Esophagus (tissue), 2 donors: ENCODE data around the gene CYP4F12. TPM values are rescaled to one million over a fixed set of nuclear protein-coding genes. Genes with fewer than 3 reads are reported as not detected.

Source experiments
- H3K27ac ChIP-seq, 2 donors: one replicate each; pipeline ENCODE4 v1.5.1; 2013; ENCODE audit warnings: low read depth in 2 of 2, mild to moderate bottlenecking in 2 of 2, inconsistent platforms in 1 of 2, low read length in 1 of 2, moderate library complexity in 1 of 2
- H3K27me3 ChIP-seq, 2 donors: one replicate each; pipeline ENCODE4 v1.6.1; 2013; ENCODE audit warnings: low read length in 2 of 2, control low read depth in 1 of 2, mild to moderate bottlenecking in 1 of 2; ENCODE audit not compliant: insufficient read depth in 2 of 2, control insufficient read depth in 1 of 2
- H3K36me3 ChIP-seq, 2 donors: one replicate each; pipeline ENCODE4 v1.6.1; 2013; ENCODE audit warnings: low read length in 1 of 2; ENCODE audit not compliant: control insufficient read depth in 2 of 2, insufficient read depth in 2 of 2
- H3K4me1 ChIP-seq, 2 donors: one replicate each; pipeline ENCODE4 v1.6.1; 2013; ENCODE audit warnings: low read length in 1 of 2; ENCODE audit not compliant: control insufficient read depth in 2 of 2, insufficient read depth in 2 of 2
- H3K4me3 ChIP-seq, 2 donors: one replicate each; pipeline ENCODE4 v1.5.1; 2013; ENCODE audit warnings: low read length in 2 of 2, mild to moderate bottlenecking in 2 of 2, low read depth in 1 of 2, moderate library complexity in 1 of 2
- H3K9me3 ChIP-seq, 2 donors: one replicate each; pipeline ENCODE4 v1.6.1; 2013; ENCODE audit warnings: mild to moderate bottlenecking in 2 of 2, low read depth in 1 of 2, low read length in 1 of 2, moderate library complexity in 1 of 2; ENCODE audit not compliant: control insufficient read depth in 2 of 2, insufficient read depth in 1 of 2
- WGBS, 2 donors: extraction: QIAGEN DNeasy Blood & Tissue Kit; methylation state at CpG; one replicate each; pipeline ENCODE4 v1.1.7; 2013; 5-methylcytosine and 5-hydroxymethylcytosine counted together
- polyA plus RNA-seq, 2 donors: library from polyadenylated mRNA; stranded (reverse); fragments of 200-250 nt; gene quantifications; one replicate each; pipeline ENCODE4 v1.2.3, GENCODE V29; 2013
- donor health status: healthy with polysubstance abuse.
- donor health status: Bipolar disorder and iron deficiency.

Gene CYP4F12
- polyA plus RNA-seq, 2 donors: 31.6 to 50.0 TPM

- Histone ChIP-seq H3K36me3 (no peaks in the 10 kb centered on the region), H3K27me3 (no peaks in the 10 kb centered on the region), H3K4me1 (peaks cover 0 to 18% of the 10 kb centered on the region in 2 donors), H3K9me3 (no peaks in the 10 kb centered on the region), H3K4me3 (no peak overlapping the region), H3K27ac (peak overlapping the region in 1 of 2 donors; percentile 40)
- WGBS, 2 donors: 76 to 83% methylated on average over 2 of the region's 2 CpGs
Measured at GRCh38 chr19:15636026-15636425, 36.9 kb upstream of the CYP4F12 start.

- Histone ChIP-seq H3K4me3 (no peak overlapping the region), H3K9me3 (no peaks in the 10 kb centered on the region), H3K27me3 (no peaks in the 10 kb centered on the region), H3K4me1 (peaks cover 8 to 30% of the 10 kb centered on the region in 2 donors), H3K36me3 (peaks cover 0 to 2% of the 10 kb centered on the region in 2 donors), H3K27ac (peak overlapping the region; percentile 84 to 92)
Measured at GRCh38 chr19:15639596-15639995, 33.3 kb upstream of the CYP4F12 start.

- Histone ChIP-seq H3K9me3 (no peaks in the 10 kb centered on the region), H3K27me3 (no peaks in the 10 kb centered on the region), H3K4me1 (peaks cover 8 to 27% of the 10 kb centered on the region in 2 donors), H3K4me3 (peak within 1 kb of the TSS; percentile 17 to 20), H3K27ac (peak within 1 kb of the TSS; percentile 90 to 97), H3K36me3 (peaks cover 0 to 2% of the 10 kb centered on the region in 2 donors)
- WGBS, 2 donors: 33 to 37% methylated on average over 6 of the region's 6 CpGs
Measured at GRCh38 chr19:15640294-15640903, 32.5 kb upstream of the CYP4F12 start, which contains the start of gene CYP4F3. TSS of gene CYP4F3 (plus strand) at chr19:15640897. CDS start at chr19:15641416, 519 bp downstream.

GRCh38 chr19:15640904-15641597 lies 31.8 kb upstream of the CYP4F12 start:
- H3K27me3 ChIP-seq: no peaks in the 10 kb centered on the region
- peak overlapping the region; percentile 13 to 17 for H3K4me3 ChIP-seq
- peaks cover 0 to 2% of the 10 kb centered on the region in 2 donors for H3K36me3 ChIP-seq
- no peaks in the 10 kb centered on the region for H3K9me3 ChIP-seq
- H3K4me1 ChIP-seq: peaks cover 8 to 23% of the 10 kb centered on the region in 2 donors
- WGBS, 2 donors: 61 to 71% methylated on average over 12 of the region's 12 CpGs
- peak overlapping the region; percentile 90 to 97 for H3K27ac ChIP-seq

- H3K4me1 ChIP-seq: peaks cover 8 to 21% of the 10 kb centered on the region in 2 donors
- peaks cover 0 to 2% of the 10 kb centered on the region in 2 donors for H3K36me3 ChIP-seq
- peak overlapping the region; percentile 90 to 97 for H3K27ac ChIP-seq
- H3K9me3 ChIP-seq: no peaks in the 10 kb centered on the region
- peak overlapping the region; percentile 17 to 20 for H3K4me3 ChIP-seq
- H3K27me3 ChIP-seq: no peaks in the 10 kb centered on the region
- 76 to 77% methylated on average over 5 of the region's 5 CpGs for WGBS, 2 donors
Measured at GRCh38 chr19:15641901-15642491, 30.9 kb upstream of the CYP4F12 start.

GRCh38 chr19:15642807-15643206 lies 30.1 kb upstream of the CYP4F12 start:
- H3K36me3 ChIP-seq: peaks cover 2 to 5% of the 10 kb centered on the region in 2 donors
- no peak overlapping the region for H3K27ac ChIP-seq
- no peak overlapping the region for H3K4me3 ChIP-seq
- peaks cover 8 to 21% of the 10 kb centered on the region in 2 donors for H3K4me1 ChIP-seq
- H3K27me3 ChIP-seq: no peaks in the 10 kb centered on the region
- H3K9me3 ChIP-seq: no peaks in the 10 kb centered on the region

GRCh38 chr19:15643387-15643786 lies 29.5 kb upstream of the CYP4F12 start:
- H3K27me3 ChIP-seq: no peaks in the 10 kb centered on the region
- H3K27ac ChIP-seq: no peak overlapping the region
- H3K4me1 ChIP-seq: peaks cover 8 to 21% of the 10 kb centered on the region in 2 donors
- no peak overlapping the region for H3K4me3 ChIP-seq
- 74 to 77% methylated on average over 3 of the region's 3 CpGs for WGBS, 2 donors
- H3K9me3 ChIP-seq: no peaks in the 10 kb centered on the region
- peaks cover 2 to 5% of the 10 kb centered on the region in 2 donors for H3K36me3 ChIP-seq

- H3K4me1 ChIP-seq: peaks cover 8 to 21% of the 10 kb centered on the region in 2 donors
- peaks cover 2 to 5% of the 10 kb centered on the region in 2 donors for H3K36me3 ChIP-seq
- WGBS, 2 donors: 81 to 84% methylated on average over 3 of the region's 3 CpGs
- no peak overlapping the region for H3K4me3 ChIP-seq
- no peaks in the 10 kb centered on the region for H3K9me3 ChIP-seq
- no peaks in the 10 kb centered on the region for H3K27me3 ChIP-seq
- H3K27ac ChIP-seq: no peak overlapping the region
Measured at GRCh38 chr19:15644066-15644741, 28.7 kb upstream of the CYP4F12 start.

GRCh38 chr19:15644816-15645215 lies 28.1 kb upstream of the CYP4F12 start:
- Histone ChIP-seq H3K36me3 (peaks cover 2 to 5% of the 10 kb centered on the region in 2 donors), H3K4me1 (peaks cover 8 to 16% of the 10 kb centered on the region in 2 donors), H3K9me3 (no peaks in the 10 kb centered on the region), H3K27me3 (no peaks in the 10 kb centered on the region), H3K4me3 (no peak overlapping the region), H3K27ac (no peak overlapping the region)
- 73 to 74% methylated on average over 3 of the region's 3 CpGs for WGBS, 2 donors
